ENCODE results near the gene C5.

Gene C5

DNA sequence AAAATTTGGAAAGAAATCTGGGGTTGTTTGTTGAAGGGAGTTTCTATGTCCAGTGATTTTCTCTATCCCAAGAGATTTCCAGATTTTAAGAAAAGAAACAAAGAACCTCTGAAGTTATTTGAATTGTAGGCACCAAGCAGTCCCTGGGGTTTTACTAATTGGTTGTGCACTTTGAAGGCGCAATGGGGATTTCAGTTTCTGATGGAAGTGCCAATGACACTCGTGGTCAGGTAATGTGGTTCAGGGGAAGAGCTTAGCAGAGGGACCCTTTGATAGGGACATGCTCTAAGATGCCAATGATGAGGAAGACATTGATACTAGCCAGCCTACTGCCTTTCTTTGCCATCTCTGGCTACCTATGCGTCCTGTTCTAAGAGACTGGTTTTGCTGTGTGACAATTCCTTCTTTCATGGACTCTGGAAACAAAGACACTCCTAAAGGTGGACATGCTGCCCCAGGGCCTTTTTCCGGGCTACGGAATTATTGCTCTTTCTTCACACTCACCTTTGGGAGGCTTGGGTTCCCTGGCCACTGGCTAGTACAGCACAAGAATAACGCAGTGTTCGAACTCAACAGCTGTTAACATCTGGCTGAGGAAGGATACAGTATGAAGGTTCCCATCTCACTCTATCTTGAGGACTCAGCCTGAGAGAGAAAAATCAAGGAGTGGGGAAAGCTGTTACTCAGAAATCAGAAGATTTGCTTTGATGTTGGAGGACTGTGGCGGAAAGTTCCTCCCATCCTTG is 116.6 kb downstream of the C5 start:
- Histone ChIP-seq H3K4me1 (ENCODE audit: insufficient read depth, low read length, severe bottlenecking) (peaks cover 87% of the 10 kb centered on the region), H3K9ac (ENCODE audit: low read length) (no peak overlapping the region), H2AFZ (ENCODE audit: low read length) (no peak overlapping the region), H3K27me3 (ENCODE audit: insufficient read depth, low read length) (no peaks in the 10 kb centered on the region), H4K20me1 (ENCODE audit: insufficient read depth, low read length) (no peaks in the 10 kb centered on the region), H3K79me2 (ENCODE audit: insufficient read depth, low read length) (no peaks in the 10 kb centered on the region), H3K9me3 (ENCODE audit: low read length) (no peaks in the 10 kb centered on the region), H3K9me2 (ENCODE audit: low read depth, low read length) (no peaks in the 10 kb centered on the region), H3K4me2 (ENCODE audit: low read length) (no peak overlapping the region), H3K27ac (ENCODE audit: low read depth, low read length, poor library complexity, severe bottlenecking) (peak overlapping the region; percentile 95), H3K4me3 (ENCODE audit: low read depth, low read length, poor library complexity, severe bottlenecking) (no peak overlapping the region), H3F3A (ENCODE audit: insufficient read depth, low read length) (peaks cover 12% of the 10 kb centered on the region), H3K36me3 (ENCODE audit: insufficient read depth, low read length) (no peaks in the 10 kb centered on the region)
- TF ChIP-seq EZH2 (IDR thresholded peaks at IDR 0.05; ENCODE audit: borderline replicate concordance, low read length) = no peak
- TF ChIP-seq, protein P1, sequence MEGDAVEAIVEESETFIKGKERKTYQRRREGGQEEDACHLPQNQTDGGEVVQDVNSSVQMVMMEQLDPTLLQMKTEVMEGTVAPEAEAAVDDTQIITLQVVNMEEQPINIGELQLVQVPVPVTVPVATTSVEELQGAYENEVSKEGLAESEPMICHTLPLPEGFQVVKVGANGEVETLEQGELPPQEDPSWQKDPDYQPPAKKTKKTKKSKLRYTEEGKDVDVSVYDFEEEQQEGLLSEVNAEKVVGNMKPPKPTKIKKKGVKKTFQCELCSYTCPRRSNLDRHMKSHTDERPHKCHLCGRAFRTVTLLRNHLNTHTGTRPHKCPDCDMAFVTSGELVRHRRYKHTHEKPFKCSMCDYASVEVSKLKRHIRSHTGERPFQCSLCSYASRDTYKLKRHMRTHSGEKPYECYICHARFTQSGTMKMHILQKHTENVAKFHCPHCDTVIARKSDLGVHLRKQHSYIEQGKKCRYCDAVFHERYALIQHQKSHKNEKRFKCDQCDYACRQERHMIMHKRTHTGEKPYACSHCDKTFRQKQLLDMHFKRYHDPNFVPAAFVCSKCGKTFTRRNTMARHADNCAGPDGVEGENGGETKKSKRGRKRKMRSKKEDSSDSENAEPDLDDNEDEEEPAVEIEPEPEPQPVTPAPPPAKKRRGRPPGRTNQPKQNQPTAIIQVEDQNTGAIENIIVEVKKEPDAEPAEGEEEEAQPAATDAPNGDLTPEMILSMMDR (IDR thresholded peaks at IDR 0.05; ENCODE audit: low read length) = no peak

DNA sequence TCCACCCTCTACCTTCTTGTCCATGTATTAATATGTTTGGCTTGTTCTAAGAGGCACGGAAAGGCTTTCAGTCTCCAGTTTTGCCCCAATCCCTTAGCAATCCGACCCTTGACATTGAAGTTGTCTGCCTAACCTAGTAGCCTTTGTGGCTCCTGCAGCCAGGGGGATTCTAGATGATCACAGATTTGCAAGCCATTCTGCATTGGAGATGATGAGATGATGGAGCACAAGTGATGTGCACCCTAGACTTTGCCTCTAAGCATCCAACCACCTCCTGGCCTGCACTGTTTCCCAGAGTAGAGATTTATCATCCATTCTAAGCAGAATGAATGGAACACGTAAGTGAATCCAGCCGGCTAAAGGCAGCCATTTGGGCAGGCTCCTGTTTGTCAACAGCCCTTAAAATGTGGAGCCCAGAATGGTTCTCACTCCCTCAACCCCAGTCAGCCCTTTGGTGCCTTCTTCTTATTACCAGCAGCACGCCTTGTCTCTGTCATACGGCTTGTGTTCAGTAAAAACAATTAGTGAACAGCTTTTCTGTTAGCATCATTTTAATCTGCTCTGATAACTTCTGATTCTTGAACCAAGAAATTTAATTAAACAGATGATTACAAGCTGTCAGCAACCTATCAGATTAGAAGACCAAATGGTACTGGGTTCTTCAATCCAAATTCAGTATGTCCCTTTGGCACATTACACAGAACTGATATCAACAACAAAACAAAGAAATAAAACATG is 117.8 kb downstream of the C5 start:
- Histone ChIP-seq H3K36me3 (ENCODE audit: insufficient read depth, low read length) (no peaks in the 10 kb centered on the region), H3K4me2 (ENCODE audit: low read length) (peak overlapping the region; percentile 52), H3K9ac (ENCODE audit: low read length) (peak overlapping the region; percentile 56), H3K9me3 (ENCODE audit: low read length) (no peaks in the 10 kb centered on the region), H2AFZ (ENCODE audit: low read length) (no peak overlapping the region), H3K4me3 (ENCODE audit: low read depth, low read length, poor library complexity, severe bottlenecking) (peak overlapping the region; percentile 18), H3K79me2 (ENCODE audit: insufficient read depth, low read length) (no peaks in the 10 kb centered on the region), H3F3A (ENCODE audit: insufficient read depth, low read length) (peaks cover 12% of the 10 kb centered on the region), H3K4me1 (ENCODE audit: insufficient read depth, low read length, severe bottlenecking) (peaks cover 100% of the 10 kb centered on the region), H3K9me2 (ENCODE audit: low read depth, low read length) (no peaks in the 10 kb centered on the region), H3K27me3 (ENCODE audit: insufficient read depth, low read length) (no peaks in the 10 kb centered on the region), H4K20me1 (ENCODE audit: insufficient read depth, low read length) (no peaks in the 10 kb centered on the region), H3K27ac (ENCODE audit: low read depth, low read length, poor library complexity, severe bottlenecking) (peak overlapping the region; percentile 95)
- TF ChIP-seq, protein P1 (IDR thresholded peaks at IDR 0.05; ENCODE audit: low read length) = no peak
- TF ChIP-seq EZH2 (IDR thresholded peaks at IDR 0.05; ENCODE audit: borderline replicate concordance, low read length) = no peak

DNA sequence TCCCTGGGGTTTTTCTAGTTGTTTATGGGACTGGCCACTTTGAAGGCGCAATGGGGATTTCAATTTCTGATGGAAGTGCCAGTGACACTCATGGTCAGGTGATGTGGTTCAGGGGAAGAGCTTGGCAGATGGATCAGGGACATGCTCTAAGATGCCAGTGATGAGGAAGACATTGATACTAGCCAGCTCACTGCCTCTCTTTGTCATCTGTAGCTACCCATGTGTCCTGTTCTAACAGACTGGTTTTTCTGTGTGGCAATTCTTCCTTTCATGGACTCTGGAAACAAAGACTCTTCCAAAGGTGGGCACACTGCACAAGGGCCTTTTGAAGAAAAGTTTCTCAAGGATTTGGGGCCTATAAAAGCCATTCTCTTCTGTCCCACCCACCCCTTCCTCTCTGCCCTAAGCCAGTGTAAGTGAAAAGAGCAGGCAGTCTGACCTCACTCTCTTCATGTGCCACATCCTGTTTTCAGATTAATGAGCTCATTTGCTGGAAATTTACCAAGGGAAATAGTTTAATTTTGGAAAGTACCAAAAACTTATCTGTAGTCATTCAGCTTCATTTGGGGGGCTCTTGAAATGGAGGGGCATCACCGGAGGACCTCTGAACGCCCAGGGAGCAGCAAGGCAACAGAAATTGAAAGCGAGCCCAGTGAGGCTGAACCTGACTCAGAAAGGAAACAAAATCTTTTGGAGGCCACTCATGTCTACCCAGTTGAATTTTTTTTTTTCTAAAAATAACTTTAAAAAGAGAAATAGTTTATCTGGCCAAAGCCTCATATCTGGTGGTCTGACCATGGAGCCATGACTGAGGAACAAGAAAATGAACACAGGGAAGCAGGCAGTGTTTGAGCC is 118.6 kb downstream of the C5 start:
- no peak overlapping the region for H2AFZ ChIP-seq (ENCODE audit: low read length)
- H3K27ac ChIP-seq (ENCODE audit: low read depth, low read length, poor library complexity, severe bottlenecking) = peak overlapping the region; percentile 95
- no peaks in the 10 kb centered on the region for H3K79me2 ChIP-seq (ENCODE audit: insufficient read depth, low read length)
- TF ChIP-seq EZH2 (IDR thresholded peaks at IDR 0.05; ENCODE audit: borderline replicate concordance, low read length) = no peak
- TF ChIP-seq, protein P1 (IDR thresholded peaks at IDR 0.05; ENCODE audit: low read length) = no peak
- no peaks in the 10 kb centered on the region for H3K9me2 ChIP-seq (ENCODE audit: low read depth, low read length)
- peak overlapping the region; percentile 18 for H3K4me3 ChIP-seq (ENCODE audit: low read depth, low read length, poor library complexity, severe bottlenecking)
- H3K9me3 ChIP-seq (ENCODE audit: low read length) = no peaks in the 10 kb centered on the region
- H3K4me2 ChIP-seq (ENCODE audit: low read length) = peak overlapping the region; percentile 52
- peak overlapping the region; percentile 56 for H3K9ac ChIP-seq (ENCODE audit: low read length)
- H3K4me1 ChIP-seq (ENCODE audit: insufficient read depth, low read length, severe bottlenecking) = peaks cover 100% of the 10 kb centered on the region
- peaks cover 12% of the 10 kb centered on the region for H3F3A ChIP-seq (ENCODE audit: insufficient read depth, low read length)
- no peaks in the 10 kb centered on the region for H4K20me1 ChIP-seq (ENCODE audit: insufficient read depth, low read length)
- H3K36me3 ChIP-seq (ENCODE audit: insufficient read depth, low read length) = no peaks in the 10 kb centered on the region
- H3K27me3 ChIP-seq (ENCODE audit: insufficient read depth, low read length) = no peaks in the 10 kb centered on the region

All from OCI-LY1 (cell line).